Measurements from ENCODE around the gene PLCE1. TPM values are rescaled to one million over a fixed set of nuclear protein-coding genes. Genes with fewer than 3 reads are reported as not detected.

Gene PLCE1
- total RNA-seq, 1 donor from 2014 or later = 6.1 TPM

DNA sequence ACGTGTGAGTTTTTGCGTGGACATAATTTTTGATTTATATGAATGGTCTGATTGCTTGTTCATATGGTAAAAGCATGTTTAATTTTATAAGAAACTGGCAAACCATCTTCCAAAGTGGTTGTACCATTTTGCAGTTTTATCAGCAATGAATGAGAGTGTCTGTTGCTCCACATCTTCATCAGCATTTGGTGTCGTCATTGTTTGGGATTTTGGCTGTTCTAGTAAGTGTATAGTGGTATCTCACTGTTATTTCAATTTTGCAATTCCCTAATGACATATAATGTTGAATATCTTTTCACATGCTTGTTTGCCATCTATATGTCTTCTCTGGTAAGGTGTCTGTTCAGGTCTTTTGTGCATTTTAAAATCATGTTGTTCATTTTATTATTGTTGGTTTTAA is 13.2 kb upstream of the PLCE1 start:
- H3K27ac Mint-ChIP-seq (ENCODE audit: unreplicated experiment) = no peak overlapping the region
- TF ChIP-seq CTCF (conservative IDR thresholded peaks at IDR 0.05) = no peak
- no peaks in the 10 kb centered on the region for H3K27me3 Mint-ChIP-seq (ENCODE audit: low read depth)
- no peaks in the 10 kb centered on the region for H3K4me1 Mint-ChIP-seq
- no peaks in the 10 kb centered on the region for H3K36me3 Mint-ChIP-seq (ENCODE audit: low read depth)
- DNase-seq (ENCODE audit: low read depth, low spot score) = no peak
- no peaks in the 10 kb centered on the region for H3K9me3 Mint-ChIP-seq
- no peak overlapping the region for H3K4me3 Mint-ChIP-seq

- TF ChIP-seq CTCF (conservative IDR thresholded peaks at IDR 0.05) = no peak
- Mint-ChIP-seq H3K27ac (ENCODE audit: unreplicated experiment) (peak overlapping the region; percentile 32), H3K36me3 (ENCODE audit: low read depth) (peaks cover 7% of the 10 kb centered on the region), H3K4me1 (peaks cover 46% of the 10 kb centered on the region), H3K9me3 (peaks cover 4% of the 10 kb centered on the region), H3K4me3 (peak overlapping the region; percentile 37), H3K27me3 (ENCODE audit: low read depth) (peaks cover 21% of the 10 kb centered on the region)
- DNase-seq (ENCODE audit: low read depth, low spot score) = no peak
Observed at GRCh38 chr10:93991114-93991513, 2.6 kb upstream of the PLCE1 start.

GRCh38 chr10:93991596-93992284 is 2.0 kb upstream of the PLCE1 start:
- H3K27me3 Mint-ChIP-seq (ENCODE audit: low read depth) = peaks cover 24% of the 10 kb centered on the region
- no peak for TF ChIP-seq CTCF (conservative IDR thresholded peaks at IDR 0.05)

GRCh38 chr10:93992400-93993030 is 1.2 kb upstream of the PLCE1 start:
- peak overlapping the region; percentile 85 for H3K4me3 Mint-ChIP-seq
- peaks cover 10% of the 10 kb centered on the region for H3K36me3 Mint-ChIP-seq (ENCODE audit: low read depth)
- peaks cover 4% of the 10 kb centered on the region for H3K9me3 Mint-ChIP-seq
- peaks cover 45% of the 10 kb centered on the region for H3K4me1 Mint-ChIP-seq
- DNase-seq (ENCODE audit: low read depth, low spot score) = no peak
- H3K27ac Mint-ChIP-seq (ENCODE audit: unreplicated experiment) = peak overlapping the region; percentile 25
- TF ChIP-seq CTCF (conservative IDR thresholded peaks at IDR 0.05) = peak; percentile 55
- H3K27me3 Mint-ChIP-seq (ENCODE audit: low read depth) = peaks cover 24% of the 10 kb centered on the region

More at GRCh38 chr10:93991596-93992284, 2.0 kb upstream of the PLCE1 start:
- Mint-ChIP-seq H3K4me3 (peak overlapping the region; percentile 78), H3K4me1 (peaks cover 46% of the 10 kb centered on the region), H3K36me3 (ENCODE audit: low read depth) (peaks cover 10% of the 10 kb centered on the region), H3K9me3 (peaks cover 4% of the 10 kb centered on the region), H3K27ac (ENCODE audit: unreplicated experiment) (peak overlapping the region; percentile 95)
- peak; percentile 45 for DNase-seq (ENCODE audit: low read depth, low spot score)

DNA sequence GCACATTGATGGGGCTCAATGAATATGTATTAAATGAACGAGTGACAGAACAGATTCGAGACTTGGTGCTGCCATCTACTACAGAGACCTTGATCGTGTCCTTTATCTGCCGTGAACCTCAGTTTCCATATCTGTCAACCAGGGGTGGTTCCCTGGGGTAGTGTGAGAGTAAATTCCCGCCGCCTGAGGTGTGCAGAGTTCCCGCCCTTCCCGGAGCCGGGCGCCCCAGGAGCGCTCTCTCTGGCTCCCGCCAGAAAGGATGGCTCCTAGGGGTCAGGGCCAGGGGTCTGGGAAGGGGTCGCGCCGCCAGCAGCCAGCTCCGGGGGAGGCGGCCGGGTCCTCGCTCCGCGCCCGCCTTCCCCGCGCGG is 333 bp upstream of the PLCE1 start:
- Mint-ChIP-seq H3K9me3 (no peaks in the 10 kb centered on the region), H3K27ac (ENCODE audit: unreplicated experiment) (no peak overlapping the region), H3K27me3 (ENCODE audit: low read depth) (peaks cover 24% of the 10 kb centered on the region), H3K4me3 (peak overlapping the region; percentile 85), H3K4me1 (peaks cover 42% of the 10 kb centered on the region), H3K36me3 (ENCODE audit: low read depth) (peaks cover 7% of the 10 kb centered on the region)
- TF ChIP-seq CTCF (conservative IDR thresholded peaks at IDR 0.05) = no peak
- no peak for DNase-seq (ENCODE audit: low read depth, low spot score)

Measured in neural crest cell (in vitro differentiated cells).